Choroid plexus epithelial cell (primary cell): ENCODE data around the gene HDAC7.

Experiments used
- DNase-seq: peaks from one replicate; pipeline ENCODE4 v3.0.0-alpha.2; 2010; ENCODE audit warnings: low read depth
- H3K4me3 ChIP-seq: 2 replicates; pipeline ENCODE4 v1.5.1; 2011; ENCODE audit warnings: low read depth, mild to moderate bottlenecking, control low read depth, low read length, moderate library complexity
- TF ChIP-seq, protein P1 (sequence below): conservative IDR thresholded peaks from 2 replicates; pipeline ENCODE4 v1.5.1; 2011; ENCODE audit warnings: low read depth, mild to moderate bottlenecking, control low read depth, inconsistent platforms, low read length, moderate library complexity

HDAC7 gene

DNA sequence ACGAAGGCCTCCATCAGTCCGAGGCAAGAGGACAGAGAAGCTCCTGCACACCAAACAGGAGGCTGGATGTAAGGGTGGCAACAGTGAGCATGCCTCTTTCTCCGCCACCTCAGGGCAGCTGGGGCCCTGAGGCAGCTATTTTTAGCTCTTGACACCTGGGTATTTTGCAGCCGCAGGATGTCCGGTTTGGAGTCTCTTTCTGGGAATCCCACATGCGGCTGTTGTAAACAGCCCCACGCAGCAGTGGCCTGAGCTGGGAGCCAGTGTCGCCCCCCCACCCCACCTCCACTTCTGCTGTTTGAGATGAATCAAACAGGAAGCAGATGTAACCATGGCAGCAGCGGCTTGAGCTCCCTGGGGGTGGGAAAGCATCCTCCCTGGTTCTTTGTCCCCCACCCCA lies 11.7 kb downstream of the HDAC7 start:
- no peak overlapping the region for H3K4me3 ChIP-seq
- TF ChIP-seq, protein P1, sequence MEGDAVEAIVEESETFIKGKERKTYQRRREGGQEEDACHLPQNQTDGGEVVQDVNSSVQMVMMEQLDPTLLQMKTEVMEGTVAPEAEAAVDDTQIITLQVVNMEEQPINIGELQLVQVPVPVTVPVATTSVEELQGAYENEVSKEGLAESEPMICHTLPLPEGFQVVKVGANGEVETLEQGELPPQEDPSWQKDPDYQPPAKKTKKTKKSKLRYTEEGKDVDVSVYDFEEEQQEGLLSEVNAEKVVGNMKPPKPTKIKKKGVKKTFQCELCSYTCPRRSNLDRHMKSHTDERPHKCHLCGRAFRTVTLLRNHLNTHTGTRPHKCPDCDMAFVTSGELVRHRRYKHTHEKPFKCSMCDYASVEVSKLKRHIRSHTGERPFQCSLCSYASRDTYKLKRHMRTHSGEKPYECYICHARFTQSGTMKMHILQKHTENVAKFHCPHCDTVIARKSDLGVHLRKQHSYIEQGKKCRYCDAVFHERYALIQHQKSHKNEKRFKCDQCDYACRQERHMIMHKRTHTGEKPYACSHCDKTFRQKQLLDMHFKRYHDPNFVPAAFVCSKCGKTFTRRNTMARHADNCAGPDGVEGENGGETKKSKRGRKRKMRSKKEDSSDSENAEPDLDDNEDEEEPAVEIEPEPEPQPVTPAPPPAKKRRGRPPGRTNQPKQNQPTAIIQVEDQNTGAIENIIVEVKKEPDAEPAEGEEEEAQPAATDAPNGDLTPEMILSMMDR: no peak

DNA sequence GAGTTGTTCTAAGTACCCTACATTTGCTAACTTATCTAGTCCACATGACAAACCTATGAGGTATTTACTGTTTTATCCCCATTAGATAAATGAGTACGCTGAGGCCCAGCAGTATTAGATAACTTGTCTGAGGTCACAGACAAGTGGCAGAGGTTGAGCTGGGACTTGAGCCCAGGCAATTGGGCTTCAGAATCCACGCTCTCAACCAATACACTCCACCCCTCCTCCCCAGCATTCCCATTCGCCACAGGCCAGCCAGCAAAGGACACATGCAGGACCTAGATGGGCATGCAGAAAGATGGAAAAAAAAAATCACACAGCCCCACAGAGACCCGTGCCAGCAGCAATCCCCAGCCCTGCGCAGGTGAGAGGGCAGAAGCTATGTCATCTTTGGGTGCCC lies 12.4 kb downstream of the HDAC7 start:
- TF ChIP-seq, protein P1: no peak
- DNase-seq: no peak
- H3K4me3 ChIP-seq: no peak overlapping the region

More for the DNA sequence above, 11.7 kb downstream of the HDAC7 start:
- DNase-seq: peak; percentile 71

DNA sequence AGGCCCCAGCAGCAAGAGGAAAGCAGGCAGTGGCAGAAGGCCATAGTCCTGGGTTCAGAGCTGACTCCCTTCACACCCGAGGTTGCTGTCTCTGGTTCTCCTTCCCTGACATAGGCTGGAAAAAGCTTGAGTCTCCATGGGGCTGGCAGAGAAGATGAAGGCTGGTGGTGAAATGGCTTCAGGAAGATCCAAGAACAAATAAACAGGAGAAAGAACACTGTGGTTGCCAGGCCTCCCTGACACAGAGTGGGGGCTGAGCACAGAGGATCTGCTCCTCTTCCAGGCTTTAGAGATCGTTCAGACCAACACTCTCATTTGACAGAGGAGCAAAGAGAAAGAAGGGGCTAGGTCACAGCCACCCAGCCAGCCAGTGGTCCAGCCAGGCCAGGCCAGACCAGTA lies 14.3 kb downstream of the HDAC7 start:
- TF ChIP-seq, protein P1: no peak
- DNase-seq: peak; percentile 45
- H3K4me3 ChIP-seq: no peak overlapping the region

DNA sequence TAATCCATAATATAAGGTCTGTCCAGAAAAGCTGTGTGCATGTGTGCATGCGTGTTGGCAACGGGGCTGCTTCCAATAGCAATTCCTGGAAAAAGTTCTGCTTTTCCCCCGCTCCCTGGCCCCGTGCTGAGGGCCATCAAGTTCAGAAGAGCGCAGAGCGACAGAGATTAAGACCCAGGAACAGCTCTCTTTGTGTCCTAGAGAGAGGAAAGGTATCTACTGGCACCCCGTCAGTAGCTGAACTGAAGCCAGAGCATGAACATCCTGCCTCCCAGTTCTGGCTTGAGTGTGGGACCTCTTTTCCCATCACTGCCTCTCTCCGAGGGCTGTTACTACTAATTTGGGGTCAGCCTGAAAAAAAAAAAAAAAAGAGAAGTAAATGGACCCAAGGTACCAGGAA lies 15.5 kb downstream of the HDAC7 start:
- no peak for DNase-seq
- TF ChIP-seq, protein P1: no peak
- H3K4me3 ChIP-seq: no peak overlapping the region

DNA sequence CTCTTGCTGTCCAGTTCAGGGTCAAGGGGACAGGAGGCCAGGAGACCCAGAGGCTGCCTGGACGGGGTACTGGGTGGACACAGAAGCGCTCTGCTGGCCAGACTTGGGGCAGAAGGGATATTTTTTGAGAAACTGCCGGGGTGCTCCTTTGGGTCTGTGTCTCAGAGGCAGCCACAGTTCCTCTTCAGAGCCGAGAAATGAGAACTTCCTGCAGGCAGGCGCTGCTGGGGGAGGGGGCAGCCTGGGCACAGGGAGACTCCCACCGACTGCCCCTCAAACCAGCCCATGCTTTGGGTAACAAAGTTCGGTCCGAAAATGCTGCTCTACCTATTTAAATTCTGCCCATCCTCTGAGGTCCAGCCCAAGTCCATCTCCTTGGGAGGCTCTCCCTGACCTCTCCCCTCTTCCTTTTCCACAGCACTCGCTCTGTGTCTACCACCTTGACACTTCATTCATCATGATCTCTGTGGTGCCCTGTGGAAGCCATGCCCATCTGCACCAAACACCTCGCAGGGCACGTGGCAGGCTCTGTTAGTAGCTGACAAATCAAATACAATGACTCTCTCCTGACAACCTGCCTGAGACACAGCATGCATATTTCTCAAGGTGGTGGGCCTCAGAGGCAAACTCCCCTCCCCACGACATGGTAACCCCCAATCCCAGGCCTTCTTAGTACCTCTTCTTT lies 16.4 kb downstream of the HDAC7 start:
- H3K4me3 ChIP-seq: no peak overlapping the region
- DNase-seq: no peak
- TF ChIP-seq, protein P1: no peak

DNA sequence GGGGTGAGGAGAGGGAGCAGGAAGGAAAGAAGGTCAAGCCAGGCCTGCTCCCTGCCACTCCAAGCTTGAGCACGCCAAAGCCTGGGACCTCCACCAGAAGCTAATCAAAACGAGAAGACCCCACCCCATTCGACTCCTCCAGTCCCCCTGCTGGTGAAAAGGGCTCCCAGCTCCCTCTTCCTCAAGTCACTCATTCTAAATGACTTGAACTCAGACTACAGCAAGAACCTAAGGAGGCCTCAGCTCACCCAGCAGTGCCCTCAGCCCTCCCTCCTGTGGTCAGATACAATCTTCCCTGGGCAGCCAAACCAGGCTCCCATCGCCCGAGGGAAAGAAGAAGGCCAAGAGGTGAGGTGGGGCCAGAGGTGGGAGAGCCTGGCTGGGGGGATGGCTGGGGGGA lies 17.4 kb downstream of the HDAC7 start:
- TF ChIP-seq, protein P1: peak; percentile 60
- no peak overlapping the region for H3K4me3 ChIP-seq
- DNase-seq: no peak

DNA sequence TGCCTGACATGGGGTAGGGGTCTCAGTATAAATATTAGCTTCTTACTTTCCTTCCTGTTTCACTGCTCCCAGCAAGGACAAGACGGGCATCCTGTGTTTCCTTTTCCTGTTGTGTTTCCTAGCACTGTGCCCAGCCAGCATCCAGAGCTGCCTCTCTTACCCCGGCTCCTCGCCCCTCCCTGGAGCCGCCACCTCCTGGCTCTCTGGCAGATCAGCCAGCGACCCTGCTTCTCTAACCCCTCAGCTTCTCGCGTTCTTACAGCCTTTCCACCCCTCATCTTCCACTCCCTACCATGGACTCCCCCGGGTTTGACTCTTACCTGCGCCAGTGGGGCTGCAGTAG lies 17.8 kb downstream of the HDAC7 start:
- TF ChIP-seq, protein P1: no peak
- no peak for DNase-seq
- no peak overlapping the region for H3K4me3 ChIP-seq
